OCI-LY7 (cell line): ENCODE results near the gene NR2C2AP. TPM values are rescaled to one million over a fixed set of nuclear protein-coding genes. Genes with fewer than 3 reads are reported as not detected.

Source experiments
- BruUV-seq: library from RNA; stranded (reverse); fragments of 400-500 nt; replicated peaks from 2 replicates; lab custom pipeline; 2021; lab: Mats Ljungman, UMichigan
- CTCF ChIA-PET: fragments of 300-600 bp; sonication (Branson Sonifier 250); formaldehyde crosslinking; loops from one replicate; lab custom pipeline; 2022; ENCODE audit warnings: antibody characterized with exemption; ENCODE audit not compliant: unreplicated experiment; lab: Charles Lee
- POLR2A ChIA-PET: fragments of 300-600 bp; sonication (Branson Sonifier 250); formaldehyde crosslinking; loops from one replicate; lab custom pipeline; 2022; ENCODE audit warnings: antibody characterized with exemption; lab: Charles Lee
- DNase-seq: peaks from one replicate; pipeline ENCODE4 v3.0.0-alpha.2; 2015; ENCODE audit warnings: low spot score
- H2AFZ ChIP-seq: fragments of 200-600 bp; sonication (generic), shearing (Covaris generic); 2 replicates; pipeline ENCODE4 v1.6.1; 2014; ENCODE audit warnings: mild to moderate bottlenecking, antibody characterized with exemption, low read length, moderate library complexity
- H3K27ac ChIP-seq: fragments of 200-600 bp; sonication (generic); 2 replicates; pipeline ENCODE4 v1.5.1; 2014; ENCODE audit warnings: mixed run types, low read depth, mild to moderate bottlenecking, moderate library complexity, low read length, inconsistent platforms; ENCODE audit not compliant: poor library complexity, severe bottlenecking
- H3K36me3 ChIP-seq: fragments of 200-600 bp; sonication (generic); 2 replicates; pipeline ENCODE4 v1.6.1; 2014; ENCODE audit warnings: mild to moderate bottlenecking, antibody characterized with exemption, low read length, moderate library complexity, mixed read lengths; ENCODE audit not compliant: insufficient read depth
- H3K4me1 ChIP-seq: fragments of 200-600 bp; sonication (generic); 2 replicates; pipeline ENCODE4 v1.5.1; 2014; ENCODE audit warnings: mild to moderate bottlenecking, low read length; ENCODE audit not compliant: insufficient read depth, poor library complexity, severe bottlenecking
- H3K4me2 ChIP-seq: fragments of 200-600 bp; sonication (generic); 2 replicates; pipeline ENCODE4 v1.6.1; 2014; ENCODE audit warnings: mild to moderate bottlenecking, low read length
- H3K4me3 ChIP-seq: fragments of 200-600 bp; sonication (generic); 2 replicates; pipeline ENCODE4 v1.5.1; 2014; ENCODE audit warnings: mild to moderate bottlenecking, low read depth, low read length; ENCODE audit not compliant: poor library complexity, severe bottlenecking
- H3K79me2 ChIP-seq: fragments of 200-600 bp; sonication (generic); 2 replicates; pipeline ENCODE4 v1.6.1; 2016; ENCODE audit warnings: low read depth, mild to moderate bottlenecking, low read length, moderate library complexity, mixed read lengths; ENCODE audit not compliant: insufficient read depth
- H3K9me2 ChIP-seq: fragments of 200-600 bp; sonication (generic); 2 replicates; pipeline ENCODE4 v1.6.1; 2016; ENCODE audit warnings: mild to moderate bottlenecking, low read length, mixed read lengths; ENCODE audit not compliant: insufficient read depth
- H3K9me3 ChIP-seq: fragments of 200-600 bp; sonication (generic); 2 replicates; pipeline ENCODE4 v1.6.1; 2014; ENCODE audit warnings: mild to moderate bottlenecking, mixed run types, low read length, mixed read lengths
- H4K20me1 ChIP-seq: fragments of 200-600 bp; sonication (generic); 2 replicates; pipeline ENCODE4 v1.6.1; 2014; ENCODE audit warnings: mild to moderate bottlenecking, antibody characterized with exemption, low read length, moderate library complexity, mixed read lengths; ENCODE audit not compliant: insufficient read depth
- EZH2phosphoT487 ChIP-seq: fragments of 200-600 bp; sonication (generic); IDR thresholded peaks from 2 replicates; pipeline ENCODE4 v1.6.1; 2018; ENCODE audit warnings: low read depth, borderline replicate concordance, mild to moderate bottlenecking, mixed run types, antibody characterized with exemption, low read length, moderate library complexity, mixed read lengths
- intact Hi-C: fragments of 100-400 bp; cut with micrococcal nuclease; formaldehyde crosslinking; loops from one replicate; pipeline ENCODE4 v1.10.0; 2022; ENCODE audit not compliant: unreplicated experiment
- total RNA-seq, 2 experiments: library from RNA; depleted of rRNA in 1 of 2; stranded (reverse); fragments of >200 nt in 1 of 2; shearing (Covaris generic) in 1 of 2; gene quantifications; 2 replicates each; pipeline ENCODE4 v1.2.3, GENCODE V29; 2014 to 2022
- TF ChIP-seq, protein P1 (sequence below): fragments of 200-600 bp; sonication (generic); conservative IDR thresholded peaks from 2 replicates; pipeline ENCODE4 v1.5.1; 2014; ENCODE audit warnings: mild to moderate bottlenecking, antibody characterized with exemption, low read length, moderate library complexity, mixed read lengths

Gene NR2C2AP
- total RNA-seq, 2 experiments from 2014 or later = 27.3 to 29.7 TPM

GRCh38 chr19:19240476-19240875 lies 37.3 kb upstream of the NR2C2AP start:
- Histone ChIP-seq H3K27ac (no peak overlapping the region), H3K79me2 (no peaks in the 10 kb centered on the region), H3K9me2 (no peaks in the 10 kb centered on the region), H3K4me3 (no peak overlapping the region), H3K4me1 (no peaks in the 10 kb centered on the region), H4K20me1 (no peaks in the 10 kb centered on the region), H3K36me3 (no peaks in the 10 kb centered on the region), H3K9me3 (no peaks in the 10 kb centered on the region), H2AFZ (no peak overlapping the region), H3K4me2 (no peak overlapping the region)
- no TSS peak for BruUV-seq
- ChIA-PET CTCF (no interaction called here), POLR2A (no interaction called here)
- intact Hi-C loops = no loop called here
- TF ChIP-seq, protein P1, sequence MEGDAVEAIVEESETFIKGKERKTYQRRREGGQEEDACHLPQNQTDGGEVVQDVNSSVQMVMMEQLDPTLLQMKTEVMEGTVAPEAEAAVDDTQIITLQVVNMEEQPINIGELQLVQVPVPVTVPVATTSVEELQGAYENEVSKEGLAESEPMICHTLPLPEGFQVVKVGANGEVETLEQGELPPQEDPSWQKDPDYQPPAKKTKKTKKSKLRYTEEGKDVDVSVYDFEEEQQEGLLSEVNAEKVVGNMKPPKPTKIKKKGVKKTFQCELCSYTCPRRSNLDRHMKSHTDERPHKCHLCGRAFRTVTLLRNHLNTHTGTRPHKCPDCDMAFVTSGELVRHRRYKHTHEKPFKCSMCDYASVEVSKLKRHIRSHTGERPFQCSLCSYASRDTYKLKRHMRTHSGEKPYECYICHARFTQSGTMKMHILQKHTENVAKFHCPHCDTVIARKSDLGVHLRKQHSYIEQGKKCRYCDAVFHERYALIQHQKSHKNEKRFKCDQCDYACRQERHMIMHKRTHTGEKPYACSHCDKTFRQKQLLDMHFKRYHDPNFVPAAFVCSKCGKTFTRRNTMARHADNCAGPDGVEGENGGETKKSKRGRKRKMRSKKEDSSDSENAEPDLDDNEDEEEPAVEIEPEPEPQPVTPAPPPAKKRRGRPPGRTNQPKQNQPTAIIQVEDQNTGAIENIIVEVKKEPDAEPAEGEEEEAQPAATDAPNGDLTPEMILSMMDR = no peak
- no peak for TF ChIP-seq EZH2phosphoT487
- DNase-seq = no peak

DNA sequence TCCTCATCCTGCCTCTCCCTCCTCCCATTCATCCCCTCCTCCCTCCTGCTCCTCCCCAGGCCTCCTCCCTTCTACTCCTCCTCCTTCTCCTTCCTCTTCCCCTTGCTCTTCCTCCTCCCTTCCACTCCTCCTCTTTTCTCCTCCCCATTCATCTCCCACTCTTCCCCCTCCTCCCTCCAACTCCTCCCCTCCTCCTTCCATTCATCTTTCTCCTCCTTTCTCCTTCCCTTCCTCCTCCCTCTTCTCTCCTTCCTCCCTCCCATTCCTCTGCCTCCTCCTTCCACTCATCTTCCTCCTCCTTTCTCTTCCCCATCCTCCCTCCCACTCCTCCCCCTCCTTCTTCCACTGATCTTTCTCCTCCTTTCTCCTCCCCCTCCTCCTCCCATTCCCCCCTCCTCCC lies 36.5 kb upstream of the NR2C2AP start:
- BruUV-seq = no TSS peak

More for the DNA sequence above, 36.5 kb upstream of the NR2C2AP start:
- Histone ChIP-seq H4K20me1 (no peaks in the 10 kb centered on the region), H3K36me3 (no peaks in the 10 kb centered on the region), H3K9me3 (peaks cover 3% of the 10 kb centered on the region; the same call in 1 of the 2 replicates), H3K4me3 (no peak overlapping the region), H3K4me1 (no peaks in the 10 kb centered on the region), H3K4me2 (no peak overlapping the region), H2AFZ (no peak overlapping the region), H3K27ac (no peak overlapping the region), H3K79me2 (no peaks in the 10 kb centered on the region), H3K9me2 (no peaks in the 10 kb centered on the region)
- TF ChIP-seq, protein P1 = no peak
- no peak for TF ChIP-seq EZH2phosphoT487
- POLR2A ChIA-PET = no interaction called here
- CTCF ChIA-PET = no interaction called here
- intact Hi-C loops = no loop called here
- no peak for DNase-seq
